NCI-H345 treated with DMSO at 0.1 percent for 48 hours (cell line): ENCODE results near the gene MRPL1.
"Not testable (repeated sequence)": the region's sequence is repeated elsewhere in the genome, so short reads cannot be mapped to it uniquely, and the experiment has no call there.

Source experiments
- DNase-seq: peaks from one replicate; lab custom pipeline; 2025; ENCODE audit not compliant: unreplicated experiment; lab: John Stamatoyannopoulos, UW

MRPL1 gene

GRCh38 chr4:77911842-77912450 lies 49.3 kb downstream of the MRPL1 start:
- DNase-seq, result no peak

DNA sequence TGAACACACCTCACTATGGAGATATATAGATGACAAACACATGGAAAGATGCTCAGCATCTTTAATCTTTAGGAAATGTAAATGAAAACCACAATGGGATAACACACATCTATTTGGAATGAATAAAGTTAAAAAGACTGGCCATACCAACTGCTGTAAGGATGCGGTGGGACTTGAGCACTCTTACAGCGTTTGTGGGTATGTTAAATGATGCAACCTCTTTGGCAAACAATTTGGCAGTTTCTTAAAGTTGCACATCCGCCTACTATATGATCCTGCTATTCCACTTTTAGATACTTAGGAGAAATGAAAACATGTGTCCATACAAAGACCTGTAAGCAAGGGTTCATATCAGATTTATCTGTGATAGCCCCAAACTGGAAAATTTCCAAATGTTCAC lies 50.7 kb downstream of the MRPL1 start:
- no peak for DNase-seq

DNA sequence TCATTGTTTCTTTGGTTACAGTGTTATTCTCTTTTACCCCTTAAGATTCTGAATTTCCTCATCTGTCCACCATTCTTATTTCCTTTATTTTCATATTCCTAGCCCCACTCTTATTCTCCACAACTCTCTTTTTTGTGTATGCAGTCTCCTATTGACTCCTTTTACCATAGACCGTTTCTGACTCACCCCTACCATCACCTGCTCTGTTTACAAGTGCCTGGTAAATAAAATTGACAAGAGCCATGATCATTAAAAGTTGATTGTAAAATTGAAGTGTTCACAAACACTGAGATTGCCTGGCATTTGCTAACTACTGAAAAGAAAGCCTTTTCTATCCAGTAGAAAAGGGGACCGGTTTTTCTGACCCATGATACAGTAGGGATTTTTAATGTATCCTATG lies 54.4 kb downstream of the MRPL1 start:
- peak; percentile 71 for DNase-seq

- DNase-seq, result no peak
These were observed 55.0 kb downstream of the MRPL1 start for GRCh38 chr4:77917601-77918000.

DNA sequence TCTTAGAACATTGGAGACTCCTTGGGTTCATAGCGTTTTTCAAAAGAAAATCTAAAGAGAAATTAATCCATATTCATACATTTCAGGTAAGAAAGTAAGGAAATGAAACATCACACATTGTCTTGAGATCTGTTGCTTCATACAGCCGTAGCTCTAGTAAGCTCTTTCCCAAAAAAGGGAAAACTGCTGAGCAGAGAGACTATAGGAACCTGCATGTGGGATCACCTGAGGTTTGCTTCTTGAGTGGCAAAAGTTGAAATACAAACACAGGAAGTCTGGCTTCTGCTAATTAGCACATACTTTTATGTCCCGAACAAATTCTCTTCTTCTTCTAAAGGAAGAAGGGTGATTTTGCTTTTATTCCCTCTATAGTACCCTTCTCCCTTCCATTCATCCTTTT lies 57.7 kb downstream of the MRPL1 start:
- no peak for DNase-seq

- DNase-seq, result no peak
These were observed 59.1 kb downstream of the MRPL1 start for GRCh38 chr4:77921701-77922100.

DNA sequence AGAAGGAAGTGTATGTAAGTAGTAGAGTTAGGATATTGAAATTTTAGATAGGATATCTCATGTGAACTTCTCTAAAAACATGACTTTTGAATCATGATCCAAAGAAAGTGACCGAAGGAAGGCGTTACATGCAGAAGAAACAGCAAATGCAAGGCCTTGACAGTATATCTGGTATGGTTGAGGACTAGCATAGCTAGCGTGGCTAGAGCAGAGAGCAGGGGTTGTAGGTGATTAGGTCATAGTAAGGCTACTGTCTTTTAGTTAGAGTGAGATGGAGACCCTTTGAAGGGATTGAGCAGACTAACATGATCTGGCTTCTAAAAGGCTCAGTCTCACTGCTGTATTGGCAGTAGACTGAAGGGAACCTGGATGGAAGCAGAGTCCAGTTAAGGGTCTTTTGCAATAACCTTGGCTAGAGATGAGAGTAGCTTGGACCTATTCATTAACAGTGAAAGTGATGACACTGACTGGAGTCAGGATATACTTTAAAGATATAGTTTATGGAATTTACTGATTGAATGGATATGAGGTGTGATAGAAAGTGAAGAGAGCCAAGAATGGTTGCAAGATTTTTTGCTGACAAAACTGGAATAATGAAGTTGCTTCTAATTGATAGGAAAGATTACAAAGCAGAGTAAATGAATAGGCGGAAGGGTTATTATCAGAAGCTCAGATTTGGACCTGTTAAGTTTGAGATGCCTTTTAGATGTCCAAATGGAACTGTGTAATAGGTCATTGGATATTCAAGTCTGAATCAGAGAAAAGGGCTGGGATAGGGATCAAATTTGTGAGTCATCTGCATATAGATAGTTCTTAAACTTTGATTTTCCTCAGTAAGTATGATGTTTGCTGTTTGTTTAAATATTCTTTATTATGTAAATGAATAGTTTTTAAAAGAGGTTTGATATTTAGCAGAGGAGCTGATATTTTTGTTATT lies 59.8 kb downstream of the MRPL1 start:
- no peak for DNase-seq

DNA sequence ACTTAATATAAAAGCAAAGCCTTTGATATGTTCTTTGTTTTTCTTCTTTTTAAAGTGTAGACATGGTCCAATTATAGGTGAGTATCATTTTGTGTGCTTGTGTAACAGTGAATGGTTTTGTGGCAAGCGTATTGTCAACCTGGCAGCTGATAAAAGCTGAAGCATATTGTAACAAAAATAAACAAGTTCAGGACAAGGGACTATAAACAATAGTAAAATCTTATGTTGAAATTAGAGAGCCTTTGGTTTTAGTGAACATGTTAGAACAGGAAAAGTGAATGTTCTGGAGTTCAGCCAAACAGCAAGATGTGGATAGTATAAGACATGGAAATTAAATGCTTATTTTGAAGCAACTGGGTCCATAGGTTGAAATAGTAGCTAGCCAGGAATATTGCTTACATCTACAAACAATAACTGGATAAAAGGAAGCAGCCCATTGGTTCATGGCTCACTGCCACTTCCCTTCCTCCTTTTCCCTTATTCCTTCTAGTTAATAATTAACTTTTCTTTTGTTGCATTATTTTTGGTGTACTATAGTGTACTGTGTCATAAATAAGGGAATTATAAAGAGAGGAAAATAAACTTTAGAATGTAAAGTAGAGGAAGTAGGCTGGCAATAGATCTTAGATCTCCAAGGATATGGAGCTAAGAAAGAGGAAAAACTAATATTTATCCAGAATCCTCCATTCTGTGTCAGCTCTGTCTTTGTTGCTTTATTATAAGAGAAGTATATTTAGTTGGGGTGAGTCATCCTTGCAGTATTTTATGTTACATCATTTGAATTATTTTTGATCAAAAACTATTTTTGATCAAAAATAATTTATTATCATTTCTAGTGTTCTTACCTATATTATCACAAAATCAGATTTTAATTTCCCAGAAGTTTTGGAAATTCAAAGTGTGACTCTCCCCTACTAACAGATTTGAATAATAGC lies 65.6 kb downstream of the MRPL1 start:
- DNase-seq, result peak; percentile 78

DNA sequence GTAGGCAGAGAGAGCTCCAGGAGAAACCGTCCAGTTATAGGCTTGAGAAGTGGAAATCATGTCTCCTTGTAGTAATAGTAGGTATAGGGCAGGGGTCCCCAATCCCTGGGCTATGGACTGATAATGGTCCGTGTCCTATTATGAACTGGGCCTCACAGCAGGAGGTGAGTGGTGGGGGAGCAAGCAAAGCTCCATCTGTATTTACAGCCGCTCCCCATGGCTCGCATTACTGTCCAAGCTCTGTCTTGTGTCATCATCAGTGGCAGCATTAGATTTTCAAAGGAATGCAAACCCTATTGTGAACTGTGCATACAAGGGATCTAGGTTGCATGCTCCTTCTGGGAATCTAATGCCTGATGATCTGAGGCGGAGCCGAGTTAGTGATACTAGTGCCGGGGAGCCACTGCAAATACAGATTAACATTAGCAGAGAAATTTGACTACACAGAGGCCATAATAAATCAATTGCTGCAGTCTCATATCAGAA lies 67.6 kb downstream of the MRPL1 start:
- no peak for DNase-seq

DNA sequence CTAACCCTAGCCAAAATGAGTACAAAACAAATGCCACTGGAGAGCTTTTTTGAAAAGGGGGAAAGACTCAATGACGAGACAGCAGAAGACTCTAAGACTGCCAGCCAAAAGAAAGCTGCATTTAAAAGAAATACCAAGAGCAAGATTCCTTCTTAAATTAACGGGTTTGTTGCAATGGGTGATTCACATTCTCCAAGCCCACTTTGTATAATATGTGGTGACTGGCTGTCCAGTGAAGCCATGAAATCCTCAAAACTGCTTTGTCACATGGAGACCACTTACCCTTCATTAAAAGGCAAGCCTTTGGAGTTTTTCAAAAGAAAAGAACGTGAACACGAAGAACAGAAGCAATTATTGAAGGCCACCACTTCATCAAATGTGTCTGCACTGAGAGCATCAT lies 68.2 kb downstream of the MRPL1 start:
- no peak for DNase-seq

- no peak for DNase-seq
These were observed 69.0 kb downstream of the MRPL1 start for GRCh38 chr4:77931452-77932135.

- no peak for DNase-seq
These were observed 75.9 kb downstream of the MRPL1 start for GRCh38 chr4:77938560-77938959.

- DNase-seq, result not testable (repeated sequence)
These were observed 83.3 kb downstream of the MRPL1 start for GRCh38 chr4:77945929-77946328.

DNA sequence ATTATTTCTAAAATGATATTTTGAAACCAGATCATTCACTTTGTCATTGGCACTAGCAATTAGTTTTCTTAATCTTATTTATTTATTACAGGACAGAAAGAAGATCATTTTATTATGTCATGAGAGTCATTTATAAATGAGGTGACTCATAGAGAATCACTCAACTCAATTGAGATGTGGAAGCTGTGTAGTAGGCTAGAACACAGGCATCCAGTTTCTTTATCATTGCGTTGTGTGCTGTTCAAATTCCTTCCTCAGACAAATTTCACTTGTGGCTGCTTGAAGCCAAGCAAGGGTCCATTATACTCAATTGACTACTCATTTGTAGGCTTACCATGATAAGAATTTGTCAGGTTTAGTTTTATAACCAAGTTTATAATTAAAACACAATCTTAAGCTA lies 87.6 kb downstream of the MRPL1 start:
- no peak for DNase-seq

GRCh38 chr4:77952457-77952856 lies 89.8 kb downstream of the MRPL1 start:
- DNase-seq, result no peak

- no peak for DNase-seq
These were observed 92.1 kb downstream of the MRPL1 start for GRCh38 chr4:77954690-77955089.

DNA sequence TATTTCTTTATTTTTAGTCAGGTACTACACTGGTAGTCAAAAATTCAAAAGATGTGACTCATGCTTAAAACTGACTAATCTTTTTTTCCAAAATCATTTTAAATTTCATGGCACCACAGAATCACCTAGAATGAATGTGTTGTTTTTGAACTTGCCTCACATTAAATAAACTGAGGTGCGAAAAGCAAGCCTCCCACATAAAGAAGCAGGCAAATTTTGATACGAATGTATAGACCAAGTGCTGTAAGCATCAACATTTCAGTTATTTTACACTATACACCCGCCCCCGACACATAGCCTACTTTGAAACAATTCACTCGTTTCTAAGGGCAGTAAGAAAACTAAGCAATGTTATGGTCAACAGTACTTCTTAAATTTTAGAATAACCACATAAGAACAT lies 94.3 kb downstream of the MRPL1 start:
- DNase-seq, result no peak

- no peak for DNase-seq
These were observed 96.3 kb downstream of the MRPL1 start for GRCh38 chr4:77958897-77959296.

- peak; percentile 62 for DNase-seq
These were observed 97.1 kb downstream of the MRPL1 start for GRCh38 chr4:77959566-77960338.

- DNase-seq, result no peak
These were observed 97.7 kb downstream of the MRPL1 start for GRCh38 chr4:77960367-77960766.
